Stomach smooth muscle (tissue), 2 donors: Measurements from ENCODE around the gene ZFAND3.

Source experiments
- H3K27ac ChIP-seq: one replicate; pipeline ENCODE4 v1.7.0; 2013; ENCODE audit warnings: mild to moderate bottlenecking, low read length, inconsistent platforms
- H3K27me3 ChIP-seq, 2 donors: one replicate each; pipeline ENCODE4 v1.7.0; 2013; ENCODE audit warnings: low read length in 2 of 2; ENCODE audit not compliant: insufficient read depth in 2 of 2, control insufficient read depth in 1 of 2
- H3K36me3 ChIP-seq, 2 donors: one replicate each; pipeline ENCODE4 v1.7.0; 2013; ENCODE audit warnings: low read length in 2 of 2; ENCODE audit not compliant: control insufficient read depth in 2 of 2, insufficient read depth in 2 of 2
- H3K4me1 ChIP-seq: one replicate; pipeline ENCODE4 v1.7.0; 2013; ENCODE audit warnings: low read length; ENCODE audit not compliant: control insufficient read depth, insufficient read depth
- H3K4me3 ChIP-seq, 2 donors: one replicate each; pipeline ENCODE4 v1.7.0; 2013; ENCODE audit warnings: low read length in 2 of 2
- H3K9ac ChIP-seq, 2 donors: one replicate each; pipeline ENCODE4 v1.7.0; 2013; ENCODE audit warnings: low read length in 2 of 2, mild to moderate bottlenecking in 1 of 2
- H3K9me3 ChIP-seq, 2 donors: one replicate each; pipeline ENCODE4 v1.7.0; 2013; ENCODE audit warnings: low read length in 2 of 2; ENCODE audit not compliant: control insufficient read depth in 2 of 2
- donor health status: healthy.
- donor health status: Pancreatic carcinoma.

Gene ZFAND3

GRCh38 chr6:37897321-37897720 is 77.8 kb downstream of the ZFAND3 start:
- Histone ChIP-seq H3K9ac (no peak overlapping the region), H3K27ac (no peak overlapping the region), H3K27me3 (no peaks in the 10 kb centered on the region), H3K4me3 (no peak overlapping the region), H3K9me3 (no peaks in the 10 kb centered on the region), H3K36me3 (no peaks in the 10 kb centered on the region), H3K4me1 (no peaks in the 10 kb centered on the region)

DNA sequence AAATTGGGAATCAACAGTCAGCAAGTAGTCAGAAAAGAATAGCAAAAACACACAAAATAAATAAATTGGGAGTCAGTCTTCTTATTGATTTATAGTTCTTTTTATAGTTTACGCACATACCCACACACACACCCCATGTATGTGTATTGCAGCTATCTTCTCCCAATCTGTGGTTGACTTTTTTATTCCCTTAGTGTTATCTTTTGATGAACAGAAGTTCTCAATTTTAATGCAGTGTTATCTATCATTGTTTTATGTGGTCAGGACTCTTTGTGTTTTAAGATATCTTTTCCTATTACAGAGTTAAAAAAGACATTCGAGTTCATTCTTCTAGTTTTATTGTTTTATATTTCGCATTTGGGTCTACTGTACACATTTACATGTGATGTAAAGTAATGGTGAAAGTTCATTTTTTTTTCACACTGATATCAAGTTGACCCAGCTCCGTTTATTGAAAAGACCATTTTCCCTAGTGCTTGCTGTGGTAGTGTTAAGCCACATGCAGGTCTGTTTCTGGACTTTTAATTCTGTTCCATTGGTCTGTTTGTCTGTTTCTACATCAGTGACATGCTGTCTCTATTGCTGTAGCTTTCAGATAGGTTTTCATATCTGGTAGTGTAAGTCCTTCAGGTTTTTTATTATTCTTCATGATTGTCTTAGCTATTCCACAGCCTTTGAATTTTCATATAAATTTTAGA is 78.4 kb downstream of the ZFAND3 start:
- Histone ChIP-seq H3K4me1 (no peaks in the 10 kb centered on the region), H3K4me3 (no peak overlapping the region), H3K27me3 (no peaks in the 10 kb centered on the region), H3K27ac (no peak overlapping the region), H3K9me3 (no peaks in the 10 kb centered on the region), H3K9ac (no peak overlapping the region), H3K36me3 (no peaks in the 10 kb centered on the region)

DNA sequence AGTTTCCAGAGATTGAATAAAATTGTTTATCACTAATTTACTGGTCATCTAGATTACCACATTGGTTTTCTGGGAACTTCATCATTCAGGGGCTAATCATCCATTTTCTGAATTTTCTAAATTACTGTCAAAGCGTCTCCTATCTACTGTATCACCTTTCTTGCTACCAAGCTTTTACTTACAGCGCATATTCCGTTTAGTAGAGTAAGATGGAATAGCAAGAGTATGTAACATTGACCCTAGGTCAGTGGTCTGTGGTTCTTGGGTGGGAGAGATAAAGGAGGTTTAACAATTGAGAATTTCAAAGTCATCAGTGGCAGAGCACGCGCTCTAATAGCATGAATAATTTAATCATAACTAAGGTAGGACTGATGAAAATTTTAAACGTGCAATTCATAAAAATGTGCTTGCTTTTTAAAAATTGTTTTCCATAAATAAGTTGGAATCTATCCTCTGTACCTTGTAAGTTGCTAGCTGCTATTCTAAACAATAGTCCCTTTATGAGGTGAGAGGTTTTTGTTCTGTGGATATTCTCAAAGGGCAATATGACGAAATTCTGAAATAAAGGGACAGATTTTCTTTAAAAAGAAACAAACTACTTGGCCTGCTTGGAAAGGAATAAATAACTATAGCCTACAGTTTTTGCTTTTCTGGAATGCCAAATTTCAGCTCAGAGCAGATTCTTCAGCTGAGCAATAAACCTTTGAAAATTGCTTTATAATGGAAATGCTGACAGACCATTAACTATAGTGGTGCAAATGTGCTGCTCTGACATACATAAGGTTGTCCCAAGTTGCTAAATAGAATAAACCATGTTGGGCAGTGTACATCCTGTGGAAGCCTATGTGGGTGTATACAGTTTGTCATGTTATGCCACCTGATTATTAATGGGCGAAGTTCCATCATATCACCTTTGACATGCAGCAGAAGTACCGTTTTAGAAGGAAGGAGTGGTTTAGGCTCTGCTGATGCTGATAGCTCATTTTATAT is 84.1 kb downstream of the ZFAND3 start:
- no peak overlapping the region for H3K27ac ChIP-seq
- H3K9ac ChIP-seq = no peak overlapping the region
- H3K9me3 ChIP-seq = no peaks in the 10 kb centered on the region
- H3K36me3 ChIP-seq = no peaks in the 10 kb centered on the region
- no peak overlapping the region for H3K4me3 ChIP-seq
- H3K4me1 ChIP-seq = peaks cover 2% of the 10 kb centered on the region
- H3K27me3 ChIP-seq = no peaks in the 10 kb centered on the region

GRCh38 chr6:37904590-37904989 is 85.1 kb downstream of the ZFAND3 start:
- no peaks in the 10 kb centered on the region for H3K36me3 ChIP-seq
- H3K4me1 ChIP-seq = peaks cover 2% of the 10 kb centered on the region
- no peaks in the 10 kb centered on the region for H3K27me3 ChIP-seq
- H3K4me3 ChIP-seq = no peak overlapping the region
- H3K9ac ChIP-seq = no peak overlapping the region
- H3K9me3 ChIP-seq = no peaks in the 10 kb centered on the region
- no peak overlapping the region for H3K27ac ChIP-seq

- H3K9me3 ChIP-seq = no peaks in the 10 kb centered on the region
- peaks cover 2% of the 10 kb centered on the region for H3K4me1 ChIP-seq
- no peak overlapping the region for H3K4me3 ChIP-seq
- no peak overlapping the region for H3K27ac ChIP-seq
- H3K36me3 ChIP-seq = no peaks in the 10 kb centered on the region
- H3K27me3 ChIP-seq = no peaks in the 10 kb centered on the region
- no peak overlapping the region for H3K9ac ChIP-seq
Observed at GRCh38 chr6:37906121-37906520, 86.6 kb downstream of the ZFAND3 start.

DNA sequence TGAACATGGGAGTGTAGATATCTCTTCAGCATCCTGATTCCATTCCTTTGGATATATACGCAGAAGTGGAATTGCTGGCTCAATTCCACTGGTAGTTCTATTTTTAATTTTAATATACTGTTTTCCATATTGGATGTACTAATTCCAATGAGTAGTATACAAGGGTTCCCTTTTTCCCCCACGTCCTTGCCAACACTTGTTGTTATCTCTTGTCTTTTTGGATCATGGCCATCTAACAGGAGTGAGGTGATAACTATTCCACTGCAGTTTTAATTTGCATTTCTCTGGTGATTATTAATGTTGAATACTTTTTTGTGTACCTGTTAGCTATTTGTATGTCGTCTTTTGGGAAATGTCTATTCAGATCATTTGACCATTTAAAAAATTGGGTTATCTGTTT is 91.5 kb downstream of the ZFAND3 start:
- no peak overlapping the region for H3K27ac ChIP-seq
- no peak overlapping the region for H3K9ac ChIP-seq
- no peaks in the 10 kb centered on the region for H3K27me3 ChIP-seq
- no peak overlapping the region for H3K4me3 ChIP-seq
- H3K4me1 ChIP-seq = no peaks in the 10 kb centered on the region
- H3K9me3 ChIP-seq = no peaks in the 10 kb centered on the region
- no peaks in the 10 kb centered on the region for H3K36me3 ChIP-seq

DNA sequence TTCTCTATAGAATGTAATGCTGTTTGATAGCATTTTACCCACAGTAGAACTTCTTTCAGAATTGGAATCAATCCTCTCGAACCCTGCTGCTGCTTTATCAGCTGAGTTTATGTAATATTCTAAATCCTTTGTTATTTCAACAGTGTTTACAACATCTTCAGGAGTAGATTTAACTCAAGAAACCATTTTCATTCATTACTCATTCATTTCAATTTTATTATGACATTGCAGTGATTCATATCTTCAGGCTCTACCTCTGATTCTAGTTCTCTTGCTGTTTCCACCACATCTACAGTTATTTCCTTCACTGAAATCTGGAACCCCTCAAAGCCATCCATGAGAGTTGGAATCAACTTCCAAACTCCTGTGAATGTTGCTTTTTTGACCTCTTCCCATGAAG is 93.7 kb downstream of the ZFAND3 start:
- no peak overlapping the region for H3K27ac ChIP-seq
- H3K9me3 ChIP-seq = no peaks in the 10 kb centered on the region
- H3K4me1 ChIP-seq = no peaks in the 10 kb centered on the region
- H3K27me3 ChIP-seq = no peaks in the 10 kb centered on the region
- H3K4me3 ChIP-seq = no peak overlapping the region
- peaks cover 0 to 3% of the 10 kb centered on the region in 2 donors for H3K36me3 ChIP-seq
- H3K9ac ChIP-seq = no peak overlapping the region

DNA sequence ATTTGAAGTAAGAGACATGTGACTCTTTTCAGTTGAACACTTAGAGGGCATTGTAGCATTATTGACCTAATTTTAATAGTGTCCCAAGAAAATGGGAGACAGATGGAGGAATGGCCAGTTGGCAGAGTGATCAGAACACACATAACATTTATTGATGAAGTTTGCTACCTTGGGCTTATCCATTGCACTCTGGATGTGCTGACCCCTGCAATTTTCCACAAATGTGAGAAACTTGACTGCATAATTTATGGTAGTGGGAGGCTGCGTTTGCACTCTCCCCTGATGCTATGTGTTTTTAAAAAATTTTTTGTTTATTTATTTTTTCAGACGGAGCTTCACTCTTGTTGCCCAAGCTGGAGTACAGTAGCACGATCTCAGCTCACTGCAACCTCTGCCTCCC is 95.9 kb downstream of the ZFAND3 start:
- Histone ChIP-seq H3K4me1 (no peaks in the 10 kb centered on the region), H3K4me3 (no peak overlapping the region), H3K36me3 (peaks cover 0 to 3% of the 10 kb centered on the region in 2 donors), H3K27me3 (no peaks in the 10 kb centered on the region), H3K9me3 (no peaks in the 10 kb centered on the region), H3K27ac (no peak overlapping the region), H3K9ac (no peak overlapping the region)

DNA sequence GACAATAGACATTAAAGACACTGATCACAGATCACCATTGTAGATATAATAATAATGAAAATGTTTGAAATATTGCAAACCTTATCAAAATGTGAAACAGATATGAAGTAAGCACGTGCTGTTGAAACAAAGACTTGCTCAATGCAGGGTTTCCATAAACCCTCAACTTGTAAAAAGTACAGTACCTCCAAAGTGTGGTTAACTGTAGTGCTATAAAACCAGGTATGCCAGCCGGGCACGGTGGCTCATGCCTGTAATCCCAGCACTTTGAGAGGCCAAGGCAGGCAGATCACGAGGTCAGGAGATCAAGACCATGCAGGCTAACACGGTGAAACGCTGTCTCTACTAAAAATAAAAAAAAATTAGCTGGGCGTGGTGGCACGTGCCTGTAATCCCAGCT is 96.6 kb downstream of the ZFAND3 start:
- Histone ChIP-seq H3K4me1 (no peaks in the 10 kb centered on the region), H3K27me3 (no peaks in the 10 kb centered on the region), H3K9me3 (no peaks in the 10 kb centered on the region), H3K4me3 (no peak overlapping the region), H3K9ac (no peak overlapping the region), H3K27ac (no peak overlapping the region), H3K36me3 (peaks cover 0 to 3% of the 10 kb centered on the region in 2 donors)

DNA sequence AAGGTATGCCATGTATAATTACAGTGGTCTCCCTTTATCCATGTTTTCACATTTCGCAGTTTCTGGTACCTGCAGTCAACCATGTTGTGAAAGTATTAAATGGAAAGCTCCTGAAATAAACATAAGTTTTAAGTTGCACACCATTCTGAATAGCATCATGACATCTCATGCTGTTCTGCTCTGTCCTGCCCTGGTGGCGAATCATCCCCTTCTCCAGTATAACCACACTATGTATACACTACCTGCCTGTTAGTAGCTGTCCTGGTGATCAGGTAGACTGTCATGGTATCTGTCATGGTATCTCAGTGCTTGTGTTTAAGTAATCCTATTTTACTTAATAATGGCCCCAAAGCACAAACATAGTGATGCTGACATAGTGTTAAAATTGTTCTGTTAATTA is 97.1 kb downstream of the ZFAND3 start:
- Histone ChIP-seq H3K36me3 (peaks cover 0 to 3% of the 10 kb centered on the region in 2 donors), H3K9ac (no peak overlapping the region), H3K9me3 (no peaks in the 10 kb centered on the region), H3K27me3 (no peaks in the 10 kb centered on the region), H3K4me1 (no peaks in the 10 kb centered on the region), H3K27ac (no peak overlapping the region), H3K4me3 (no peak overlapping the region)

- H3K36me3 ChIP-seq = peaks cover 0 to 3% of the 10 kb centered on the region in 2 donors
- H3K9me3 ChIP-seq = no peaks in the 10 kb centered on the region
- no peak overlapping the region for H3K27ac ChIP-seq
- H3K27me3 ChIP-seq = no peaks in the 10 kb centered on the region
- H3K4me3 ChIP-seq = no peak overlapping the region
- no peaks in the 10 kb centered on the region for H3K4me1 ChIP-seq
- no peak overlapping the region for H3K9ac ChIP-seq
Observed at GRCh38 chr6:37917566-37917965, 98.0 kb downstream of the ZFAND3 start.
